HG02610 (cell line): Measurements from ENCODE around the gene UBTD1.
A peak's percentile ranks its signal among the peaks of the same experiment; 100 is the strongest.
"Not testable (repeated sequence)": the region's sequence is repeated elsewhere in the genome, so short reads cannot be mapped to it uniquely, and the experiment has no call there.

Experiments
- ATAC-seq: cut with Tn5 transposase; IDR thresholded peaks from one replicate; pipeline ENCODE4 v1.9.1; 2021; ENCODE audit warnings: mild to moderate bottlenecking, moderate library complexity; ENCODE audit not compliant: unreplicated experiment

The UBTD1 gene, protein sequence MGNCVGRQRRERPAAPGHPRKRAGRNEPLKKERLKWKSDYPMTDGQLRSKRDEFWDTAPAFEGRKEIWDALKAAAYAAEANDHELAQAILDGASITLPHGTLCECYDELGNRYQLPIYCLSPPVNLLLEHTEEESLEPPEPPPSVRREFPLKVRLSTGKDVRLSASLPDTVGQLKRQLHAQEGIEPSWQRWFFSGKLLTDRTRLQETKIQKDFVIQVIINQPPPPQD

DNA sequence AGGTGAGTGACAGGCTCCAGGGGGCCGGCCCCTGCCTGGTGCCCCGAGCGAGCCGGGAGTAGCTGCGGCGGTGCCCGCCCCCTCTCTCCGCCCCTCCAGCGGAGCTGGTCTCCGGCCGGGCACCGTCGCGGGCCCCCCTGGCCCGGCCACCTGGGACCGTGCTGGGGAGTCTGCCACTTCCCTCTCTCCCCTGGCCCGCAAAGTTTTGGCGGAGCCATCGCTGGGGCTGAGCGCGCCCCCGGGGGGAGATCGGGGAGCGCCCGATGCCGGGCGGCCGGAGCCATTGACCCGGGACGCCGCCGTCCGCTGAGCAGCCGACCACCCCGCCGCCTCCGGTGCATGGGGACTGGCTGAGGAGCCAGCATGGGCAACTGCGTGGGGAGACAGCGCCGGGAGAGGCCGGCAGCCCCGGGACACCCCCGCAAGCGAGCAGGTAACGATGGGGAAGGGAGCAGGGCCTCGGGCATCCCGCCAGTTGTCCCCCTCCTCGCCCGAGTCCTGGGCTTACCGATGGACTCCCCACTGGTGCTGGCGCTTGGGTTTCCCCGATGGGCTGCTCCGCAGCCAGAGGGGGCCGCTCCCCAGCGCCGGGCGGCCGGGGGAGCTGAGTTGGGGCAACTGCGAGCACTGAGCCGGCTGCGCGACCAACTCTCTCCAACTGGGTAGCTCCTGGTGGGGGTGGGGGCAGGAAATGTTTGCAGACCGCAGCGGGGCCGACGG, at the start of gene UBTD1:
TSS of gene UBTD1 (plus strand) at position 84 of the 720 bp plus-strand sequence. CDS start at position 364, 280 bp downstream.
- ATAC-seq = no peak

DNA sequence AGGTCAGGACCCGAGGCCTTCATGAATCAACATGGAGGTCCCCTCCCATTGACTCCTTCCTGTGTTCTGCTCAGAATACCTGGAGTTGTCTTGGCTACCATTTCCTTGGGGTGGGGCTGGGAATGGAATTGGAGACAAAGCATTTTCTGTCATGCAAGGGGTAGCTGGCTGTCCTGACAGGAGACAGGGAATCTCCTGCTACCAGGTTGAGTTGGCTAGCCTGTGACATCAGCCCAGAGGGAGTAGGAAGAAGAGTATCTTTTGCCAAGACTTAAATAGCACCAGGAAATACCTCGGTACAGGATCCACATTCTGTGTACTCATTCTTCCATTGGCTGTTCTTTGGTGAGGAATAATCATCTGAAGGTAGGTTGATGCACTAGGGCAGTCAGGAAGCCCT, 47.9 kb upstream of the UBTD1 start:
- no peak for ATAC-seq

DNA sequence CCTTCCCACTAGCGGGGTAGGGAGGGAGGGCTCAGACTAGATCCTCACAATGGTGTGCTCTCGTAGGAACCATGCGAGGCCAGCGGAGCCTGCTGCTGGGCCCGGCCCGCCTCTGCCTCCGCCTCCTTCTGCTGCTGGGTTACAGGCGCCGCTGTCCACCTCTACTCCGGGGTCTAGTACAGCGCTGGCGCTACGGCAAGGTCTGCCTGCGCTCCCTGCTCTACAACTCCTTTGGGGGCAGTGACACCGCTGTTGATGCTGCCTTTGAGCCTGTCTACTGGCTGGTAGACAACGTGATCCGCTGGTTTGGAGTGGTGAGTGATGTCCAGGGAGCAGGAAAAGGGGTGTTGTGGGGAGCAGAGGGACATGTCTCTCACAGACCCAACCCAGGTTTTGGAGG, 47.1 kb upstream of the UBTD1 start:
- no peak for ATAC-seq

DNA sequence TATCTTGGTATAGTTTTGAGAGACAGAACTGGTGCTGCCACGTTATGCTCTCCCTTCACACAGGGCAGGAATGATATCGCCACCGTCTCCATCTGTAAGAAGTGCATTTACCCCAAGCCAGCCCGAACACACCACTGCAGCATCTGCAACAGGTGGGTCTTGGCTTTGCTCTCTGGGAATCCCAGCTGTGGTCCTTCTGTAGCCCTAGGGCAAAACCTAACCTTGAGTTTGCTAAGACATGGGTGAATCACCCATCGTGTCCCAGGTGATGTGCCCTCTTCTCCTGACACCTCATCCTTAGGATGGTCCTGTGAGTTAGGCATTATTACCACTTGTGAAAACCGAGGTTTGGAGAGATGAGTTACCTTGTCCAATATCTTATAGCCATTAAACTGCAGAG, 46.4 kb upstream of the UBTD1 start:
- ATAC-seq = no peak

DNA sequence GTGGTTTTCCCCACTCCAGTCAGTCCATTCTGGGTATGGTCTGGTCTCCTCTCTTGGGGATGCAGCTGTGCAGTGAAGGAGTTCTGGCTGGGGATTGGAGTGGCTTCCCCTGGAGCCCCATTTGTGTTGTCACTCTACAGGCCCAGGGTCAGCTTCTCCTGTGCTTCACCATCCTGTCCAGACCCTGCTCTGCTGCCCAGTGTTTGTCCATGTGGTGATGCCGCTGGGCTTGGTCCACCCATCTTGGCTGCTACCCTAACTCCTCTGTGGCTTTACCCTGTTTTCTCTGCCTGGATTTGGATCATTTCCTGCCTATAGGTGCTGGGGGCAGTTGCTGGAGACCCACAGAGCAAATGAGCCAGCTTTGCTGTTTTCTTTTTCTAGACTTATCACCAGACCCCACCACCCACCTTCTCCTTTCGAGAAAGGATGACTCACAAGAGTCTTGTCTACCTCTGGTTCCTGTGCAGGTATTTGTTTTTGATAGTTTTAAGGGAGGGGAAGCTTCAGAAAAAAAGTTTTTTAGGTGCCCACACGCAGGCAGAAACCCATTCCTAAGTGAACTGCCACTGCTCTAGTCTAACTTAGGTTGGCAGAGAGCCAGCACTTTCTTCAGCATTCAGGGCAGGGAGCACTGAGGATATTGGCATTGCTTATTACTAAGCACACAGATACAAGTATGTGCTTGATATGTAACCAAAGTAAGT, 44.2 kb upstream of the UBTD1 start:
- no peak for ATAC-seq

DNA sequence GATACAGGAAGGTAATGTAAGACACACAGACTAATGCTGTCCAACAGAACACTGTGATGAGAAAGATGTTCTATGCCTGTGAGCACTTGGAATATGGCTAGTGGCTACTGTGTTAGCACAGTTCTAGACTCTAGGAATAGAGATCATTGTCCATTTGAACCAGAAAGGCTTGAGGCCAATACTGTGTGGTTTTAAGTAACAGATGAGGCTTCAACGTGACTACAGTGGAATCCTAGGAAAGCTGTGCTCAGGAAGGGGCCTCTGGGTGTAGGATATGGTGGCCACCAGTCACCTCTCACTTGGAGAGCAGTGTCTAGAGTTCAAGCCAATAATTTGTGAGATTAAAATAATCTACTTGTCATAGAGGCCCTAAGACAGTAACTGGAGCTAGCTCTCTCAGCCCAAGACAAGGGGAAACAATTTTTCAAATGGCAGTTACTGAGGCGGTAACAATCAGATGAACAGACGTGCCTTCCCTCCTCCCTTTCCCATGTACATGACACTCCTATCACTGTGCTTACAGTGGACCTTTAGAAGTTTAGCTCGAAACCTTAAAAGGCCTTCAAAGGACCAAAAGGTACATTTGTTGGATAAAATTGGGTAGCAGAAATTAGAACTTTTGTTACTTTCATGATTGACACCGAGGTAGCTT, 42.6 kb upstream of the UBTD1 start:
- ATAC-seq = no peak

DNA sequence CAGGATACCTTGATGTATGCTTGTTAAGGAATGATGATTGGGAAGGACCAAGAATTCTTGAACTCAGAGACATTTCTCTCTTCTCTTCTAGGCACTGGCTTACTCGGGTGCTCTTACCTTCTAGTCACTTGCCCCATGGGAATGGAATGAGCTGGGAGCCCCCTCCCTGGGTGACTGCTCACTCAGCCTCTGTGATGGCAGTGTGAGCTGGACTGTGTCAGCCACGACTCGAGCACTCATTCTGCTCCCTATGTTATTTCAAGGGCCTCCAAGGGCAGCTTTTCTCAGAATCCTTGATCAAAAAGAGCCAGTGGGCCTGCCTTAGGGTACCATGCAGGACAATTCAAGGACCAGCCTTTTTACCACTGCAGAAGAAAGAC, 42.0 kb upstream of the UBTD1 start:
- no peak for ATAC-seq

DNA sequence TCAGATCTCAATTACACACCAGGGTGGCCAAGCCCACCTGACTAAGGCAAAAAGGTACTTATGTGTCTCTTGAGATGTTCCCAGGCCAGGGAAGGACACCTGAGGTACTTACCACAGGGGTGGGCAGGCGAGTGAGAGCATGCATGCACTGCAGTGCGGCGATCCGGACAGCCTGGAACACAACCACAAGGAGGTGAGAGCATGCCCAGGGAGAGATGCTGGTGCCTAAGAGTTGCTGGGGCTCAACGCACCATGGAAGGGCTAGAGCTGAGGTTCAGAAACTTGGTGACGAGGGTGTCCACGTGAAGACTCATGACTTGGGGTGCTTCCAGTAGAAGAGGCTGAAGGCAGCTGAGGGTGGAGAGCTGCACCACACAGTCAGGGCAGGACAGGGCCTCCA, 39.6 kb upstream of the UBTD1 start:
- no peak for ATAC-seq

DNA sequence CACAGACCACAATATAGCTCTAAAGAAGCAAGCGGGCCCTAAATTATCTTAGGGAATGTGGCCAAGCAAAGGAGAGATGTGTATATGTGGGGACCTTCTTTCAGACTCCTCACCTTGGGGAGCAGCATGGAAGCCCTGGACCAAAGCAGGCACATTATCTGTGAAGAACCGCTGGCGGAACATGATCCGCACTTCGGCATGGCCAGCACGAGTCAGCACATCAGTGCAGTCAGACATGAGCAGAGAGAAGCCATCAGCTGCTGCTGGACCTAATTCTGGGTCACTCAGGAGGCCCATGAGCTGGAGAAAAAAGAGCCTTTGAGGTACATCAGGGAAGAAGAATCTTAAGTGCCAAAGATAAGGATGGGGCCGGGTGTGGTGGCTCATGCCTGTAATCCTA, 38.8 kb upstream of the UBTD1 start:
- ATAC-seq = no peak

DNA sequence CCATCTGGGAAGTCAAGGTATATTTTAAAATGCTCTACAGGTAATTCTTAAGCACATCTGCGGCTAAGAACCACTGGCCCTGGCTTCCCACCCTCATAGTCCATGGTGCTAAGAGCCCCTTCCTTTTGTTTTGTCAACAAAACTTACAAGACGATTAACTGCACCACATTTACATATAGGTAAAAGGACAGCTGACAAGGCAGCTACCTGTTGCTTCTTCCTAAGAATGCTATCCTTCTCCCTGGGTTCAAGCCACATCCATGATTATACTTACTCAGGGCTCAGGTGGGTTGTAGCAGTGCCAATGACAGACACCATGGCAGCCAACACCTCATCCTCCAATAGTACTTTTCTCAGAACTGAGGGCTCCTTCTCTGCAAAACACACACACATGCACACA, 36.4 kb upstream of the UBTD1 start:
- no peak for ATAC-seq

DNA sequence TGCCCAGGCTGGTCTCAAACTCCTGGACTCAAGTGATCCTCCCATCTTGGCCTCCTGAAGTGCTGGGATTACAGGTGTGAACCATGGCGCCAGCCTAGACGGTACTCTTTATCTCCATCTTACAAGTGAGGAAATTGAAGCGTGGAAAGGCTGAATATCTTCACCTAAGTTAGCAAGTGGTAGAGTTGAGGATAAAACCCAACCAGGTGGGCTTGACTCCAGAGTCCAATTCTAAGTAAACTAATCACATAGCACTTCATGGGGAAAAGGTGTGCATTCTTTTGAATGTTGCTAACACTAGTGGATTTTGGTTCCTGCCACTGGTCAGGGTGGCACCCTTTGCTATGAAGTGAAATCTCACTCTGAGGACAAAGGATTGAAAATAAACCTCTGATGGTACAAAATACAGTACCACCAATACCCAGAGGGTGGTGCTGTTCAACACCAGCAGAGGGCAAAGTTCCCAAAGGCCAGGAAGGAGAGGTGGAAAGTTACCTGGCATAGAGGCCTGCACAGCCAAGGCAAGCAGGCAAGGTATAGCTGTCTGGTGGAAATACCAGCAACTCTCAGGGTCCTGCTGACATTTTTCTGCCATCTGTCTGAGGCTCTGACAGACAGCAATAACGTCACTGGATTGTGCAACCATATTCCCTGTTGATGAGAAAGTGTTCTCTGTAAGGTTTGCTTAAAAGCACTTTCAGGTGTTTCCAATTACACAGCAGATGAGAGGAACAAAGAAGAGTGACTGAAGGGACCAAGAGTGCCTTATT, 35.2 kb upstream of the UBTD1 start:
- peak; percentile 40 for ATAC-seq

DNA sequence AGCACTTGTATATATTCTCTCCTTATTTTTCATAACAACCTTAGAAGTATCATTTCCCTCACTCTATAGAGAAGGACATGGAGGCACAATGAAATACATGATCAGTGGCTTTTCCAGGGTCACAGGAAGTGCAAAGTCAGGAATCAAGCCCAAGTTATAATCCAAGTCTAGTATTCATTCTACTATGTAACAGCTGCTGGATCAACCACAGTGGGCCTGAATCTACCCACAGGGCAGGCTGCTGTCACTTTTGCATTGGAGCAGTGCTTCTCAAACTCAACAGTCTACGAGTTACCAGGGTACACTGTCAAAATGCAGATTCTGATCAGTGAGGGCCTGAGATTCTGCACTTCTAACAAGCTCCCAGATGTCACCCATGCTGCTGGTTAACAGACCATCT, 34.5 kb upstream of the UBTD1 start:
- ATAC-seq = no peak

DNA sequence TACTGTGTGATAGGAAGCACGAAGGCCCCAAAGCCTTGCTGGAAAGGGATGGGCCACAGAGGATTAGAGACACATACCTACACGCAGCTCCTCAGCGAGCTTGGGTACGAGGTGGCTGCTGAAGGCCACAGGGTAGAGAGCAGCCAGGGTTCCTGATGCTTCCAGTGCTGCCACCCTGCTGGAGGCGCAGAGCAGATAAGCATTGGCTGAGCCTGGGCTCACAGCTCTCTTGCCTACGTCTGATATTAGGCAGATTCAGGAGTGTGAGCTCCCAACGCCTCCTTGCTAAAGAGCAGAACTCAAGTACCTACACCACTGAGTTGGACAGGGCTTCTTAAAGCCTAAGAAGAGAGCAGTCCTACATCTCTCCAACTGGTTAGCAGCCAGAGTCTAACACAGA, 32.7 kb upstream of the UBTD1 start:
- ATAC-seq = no peak

DNA sequence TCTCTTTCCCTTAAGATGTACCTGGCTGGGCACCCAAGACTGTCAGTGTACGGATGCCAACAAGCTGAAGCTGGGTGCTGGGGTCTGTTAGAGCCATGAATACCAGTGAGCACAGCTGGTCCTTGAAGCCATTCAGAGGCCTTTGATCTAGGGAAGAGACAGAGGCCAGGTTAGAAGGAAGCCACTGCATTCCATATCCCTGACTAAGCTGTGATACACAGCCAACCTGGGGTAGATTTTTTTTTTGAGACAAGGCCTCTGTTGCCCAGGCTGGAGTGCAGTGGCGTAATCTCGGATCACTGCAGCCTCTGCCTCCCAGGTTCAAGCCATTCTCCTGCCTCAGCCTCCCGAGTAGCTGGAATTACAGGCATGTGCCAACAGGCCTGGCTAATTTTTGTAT, 32.0 kb upstream of the UBTD1 start:
- ATAC-seq = no peak

DNA sequence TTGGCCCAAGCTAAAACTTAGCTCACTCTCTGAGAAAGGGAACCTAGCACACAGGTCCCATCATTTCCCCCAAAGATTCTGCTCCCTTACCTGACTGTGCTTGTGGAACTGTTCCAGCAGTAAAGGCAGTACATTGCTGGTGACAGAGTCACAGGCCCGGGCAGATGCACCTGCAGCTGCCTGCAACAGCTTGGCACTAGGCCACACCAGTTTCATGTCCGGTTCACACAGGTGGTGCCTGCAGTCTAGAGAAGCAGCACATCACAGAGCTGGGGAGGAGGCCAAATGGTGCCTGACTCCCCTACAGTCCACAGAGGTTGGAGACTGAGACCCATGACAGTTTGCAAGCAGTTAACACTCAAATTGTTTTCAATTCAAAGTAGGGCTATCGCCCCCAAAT, 30.6 kb upstream of the UBTD1 start:
- no peak for ATAC-seq

DNA sequence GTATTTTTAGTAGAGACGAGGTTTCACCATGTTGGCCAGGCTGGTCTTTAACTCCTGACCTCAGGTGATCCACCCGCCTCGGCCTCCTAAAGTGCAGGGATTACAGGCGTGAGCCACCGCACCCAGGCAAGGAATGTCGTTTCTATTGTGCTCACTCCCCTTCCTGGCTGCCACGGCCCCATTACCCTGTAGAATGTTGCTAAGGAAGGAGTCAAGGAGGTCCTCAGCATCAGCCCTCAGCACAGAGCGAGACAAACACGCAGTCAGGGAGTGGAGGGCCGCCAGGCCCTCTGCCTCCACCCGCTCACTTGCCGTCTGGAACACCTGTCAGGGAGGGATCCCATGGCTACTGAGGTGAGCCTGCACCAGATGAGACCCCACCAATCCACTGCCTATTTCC, 29.9 kb upstream of the UBTD1 start:
- not testable (repeated sequence) for ATAC-seq

DNA sequence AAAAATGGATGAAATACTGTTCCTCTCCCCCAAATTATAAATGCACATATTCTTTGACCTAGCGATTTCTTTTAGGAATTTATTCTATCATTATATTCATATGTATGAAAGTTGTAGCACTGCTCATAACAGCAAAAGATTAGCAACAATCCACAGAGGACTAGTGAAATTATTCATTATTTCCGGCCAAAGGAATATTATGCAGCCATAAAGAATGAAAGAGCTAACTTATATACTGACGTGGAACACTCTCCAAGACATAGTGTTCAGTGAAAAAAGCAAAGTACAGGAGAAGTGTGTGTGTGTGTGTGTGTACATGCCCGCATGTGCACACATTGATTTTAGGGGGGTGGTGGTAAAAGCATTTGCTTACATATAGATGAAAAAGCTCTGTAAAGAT, 23.8 kb upstream of the UBTD1 start:
- no peak for ATAC-seq

DNA sequence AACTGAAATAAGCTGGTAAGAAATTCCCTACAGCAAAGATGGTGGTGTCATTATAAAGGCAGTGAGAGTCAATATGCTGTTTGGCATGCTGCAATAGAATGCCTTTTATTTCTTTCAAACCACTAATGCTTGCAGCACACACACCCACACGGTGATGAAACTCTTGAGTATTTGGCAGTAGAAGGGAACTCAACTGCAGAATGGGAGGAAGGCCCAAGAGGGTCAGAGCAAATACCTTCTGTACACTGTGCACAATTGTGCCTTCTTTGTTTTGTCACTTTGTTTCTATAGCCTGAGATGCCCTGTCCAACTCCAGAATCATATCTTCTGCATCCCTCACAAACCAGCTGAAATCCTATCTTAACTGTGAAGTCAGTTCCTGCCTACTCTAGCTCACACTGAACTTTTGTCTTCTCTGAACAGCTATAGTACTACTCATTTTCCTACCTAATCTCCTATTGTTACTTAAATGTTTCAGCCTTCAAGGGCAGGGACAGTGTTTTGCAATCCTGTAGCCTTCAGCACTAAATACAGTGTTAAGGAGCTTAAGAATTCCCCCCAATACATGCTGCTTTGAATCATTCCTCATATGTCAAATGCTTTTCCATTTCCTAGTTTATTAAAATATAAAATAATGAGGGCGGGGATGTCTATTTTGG, 22.7 kb upstream of the UBTD1 start:
- no peak for ATAC-seq

DNA sequence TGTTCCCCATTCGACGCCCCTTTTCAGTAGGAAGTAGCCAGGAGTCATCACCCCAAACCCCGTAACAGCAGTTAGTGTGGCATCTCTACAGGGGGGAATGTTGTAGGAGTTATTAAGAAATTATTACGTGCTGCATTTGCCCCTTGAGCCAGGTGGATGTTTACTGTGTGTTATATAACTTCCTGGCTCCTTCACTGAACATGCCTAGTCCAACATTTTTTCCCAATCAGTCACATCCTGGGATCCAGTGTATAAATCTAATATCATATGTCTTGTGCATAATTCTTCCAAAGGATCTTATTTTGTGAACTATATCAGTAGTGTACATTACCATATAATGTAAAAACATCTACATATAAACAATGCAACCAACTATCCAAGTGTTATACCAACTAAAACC, 19.3 kb upstream of the UBTD1 start:
- not testable (repeated sequence) for ATAC-seq

DNA sequence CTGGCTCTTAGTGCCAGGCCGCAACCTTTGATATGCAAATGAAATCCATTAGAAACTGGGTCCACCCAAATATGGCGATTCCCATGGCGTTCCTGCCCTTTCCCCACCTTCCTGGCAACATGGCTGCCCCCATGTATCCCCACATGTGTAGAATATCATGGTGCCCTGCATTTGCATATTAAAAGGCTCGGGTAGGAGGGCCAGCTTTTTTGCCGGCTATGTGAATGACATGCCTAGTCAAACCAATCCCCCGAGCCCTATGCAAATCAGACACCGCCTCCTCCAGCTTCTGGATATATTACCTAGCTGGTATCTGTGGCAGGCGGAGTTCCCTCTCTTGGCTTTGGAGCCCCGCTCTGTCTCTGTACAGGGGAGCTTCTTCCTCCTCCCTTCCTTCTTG, 18.8 kb upstream of the UBTD1 start:
- no peak for ATAC-seq
